Measurements from ENCODE around the gene ABCA1. TPM values are rescaled to one million over a fixed set of nuclear protein-coding genes. Genes with fewer than 3 reads are reported as not detected.

Gene ABCA1
- total RNA-seq, 1 donor from 2014 or later, result 21.9 TPM

GRCh38 chr9:104951487-104951886 lies 23.5 kb upstream of the ABCA1 start:
- no peaks in the 10 kb centered on the region for H3K27me3 ChIP-seq (ENCODE audit: control insufficient read depth, insufficient read depth, low read length)
- DNase-seq (ENCODE audit: low read depth), result no peak
- no peaks in the 10 kb centered on the region for H3K36me3 ChIP-seq (ENCODE audit: control insufficient read depth, insufficient read depth, low read length)
- no peak overlapping the region for H3K4me3 ChIP-seq (ENCODE audit: low read depth, low read length)
- TF ChIP-seq CTCF (IDR thresholded peaks at IDR 0.05; ENCODE audit: insufficient read depth, low read length, poor library complexity, severe bottlenecking), result no peak

GRCh38 chr9:104950838-104951237 lies 22.9 kb upstream of the ABCA1 start:
- TF ChIP-seq CTCF (IDR thresholded peaks at IDR 0.05; ENCODE audit: insufficient read depth, low read length, poor library complexity, severe bottlenecking), result no peak
- no peak overlapping the region for H3K4me3 ChIP-seq (ENCODE audit: low read depth, low read length)
- no peak for DNase-seq (ENCODE audit: low read depth)
- no peaks in the 10 kb centered on the region for H3K36me3 ChIP-seq (ENCODE audit: control insufficient read depth, insufficient read depth, low read length)
- H3K27me3 ChIP-seq (ENCODE audit: control insufficient read depth, insufficient read depth, low read length), result no peaks in the 10 kb centered on the region

- no peak for TF ChIP-seq CTCF (IDR thresholded peaks at IDR 0.05; ENCODE audit: insufficient read depth, low read length, poor library complexity, severe bottlenecking)
- Histone ChIP-seq H3K36me3 (ENCODE audit: control insufficient read depth, insufficient read depth, low read length) (no peaks in the 10 kb centered on the region), H3K4me3 (ENCODE audit: low read depth, low read length) (no peak overlapping the region), H3K27me3 (ENCODE audit: control insufficient read depth, insufficient read depth, low read length) (no peaks in the 10 kb centered on the region)
- no peak for DNase-seq (ENCODE audit: low read depth)
Measured at GRCh38 chr9:104948277-104948676, 20.3 kb upstream of the ABCA1 start.

GRCh38 chr9:104944871-104945270 lies 16.9 kb upstream of the ABCA1 start:
- Histone ChIP-seq H3K4me3 (ENCODE audit: low read depth, low read length) (no peak overlapping the region), H3K36me3 (ENCODE audit: control insufficient read depth, insufficient read depth, low read length) (no peaks in the 10 kb centered on the region), H3K27me3 (ENCODE audit: control insufficient read depth, insufficient read depth, low read length) (no peaks in the 10 kb centered on the region)
- no peak for TF ChIP-seq CTCF (IDR thresholded peaks at IDR 0.05; ENCODE audit: insufficient read depth, low read length, poor library complexity, severe bottlenecking)
- DNase-seq (ENCODE audit: low read depth), result no peak

GRCh38 chr9:104944356-104944755 lies 16.4 kb upstream of the ABCA1 start:
- Histone ChIP-seq H3K4me3 (ENCODE audit: low read depth, low read length) (no peak overlapping the region), H3K36me3 (ENCODE audit: control insufficient read depth, insufficient read depth, low read length) (no peaks in the 10 kb centered on the region), H3K27me3 (ENCODE audit: control insufficient read depth, insufficient read depth, low read length) (no peaks in the 10 kb centered on the region)
- TF ChIP-seq CTCF (IDR thresholded peaks at IDR 0.05; ENCODE audit: insufficient read depth, low read length, poor library complexity, severe bottlenecking), result no peak
- DNase-seq (ENCODE audit: low read depth), result no peak

DNA sequence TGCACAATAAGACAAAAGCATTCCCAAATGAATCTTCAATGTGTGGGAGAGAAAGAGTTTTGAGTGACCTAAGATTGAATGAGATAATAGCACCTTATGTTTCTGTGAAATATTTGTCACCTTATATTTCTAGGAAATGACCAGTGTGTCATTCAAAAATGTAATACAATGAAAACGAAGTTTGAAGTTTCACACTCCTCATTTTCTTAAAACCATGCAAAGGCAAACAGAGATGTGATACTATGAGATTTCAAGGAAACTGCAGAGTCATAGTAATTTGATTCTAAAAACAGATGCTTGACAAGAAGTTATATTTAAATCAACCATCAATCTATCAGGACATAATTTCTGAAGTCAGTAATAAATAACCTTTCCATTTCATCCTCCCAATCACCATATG lies 13.6 kb upstream of the ABCA1 start:
- DNase-seq (ENCODE audit: low read depth), result no peak
- Histone ChIP-seq H3K36me3 (ENCODE audit: control insufficient read depth, insufficient read depth, low read length) (no peaks in the 10 kb centered on the region), H3K27me3 (ENCODE audit: control insufficient read depth, insufficient read depth, low read length) (no peaks in the 10 kb centered on the region), H3K4me3 (ENCODE audit: low read depth, low read length) (no peak overlapping the region)
- no peak for TF ChIP-seq CTCF (IDR thresholded peaks at IDR 0.05; ENCODE audit: insufficient read depth, low read length, poor library complexity, severe bottlenecking)

Data from kidney epithelial cell (primary cell).